Karpas-422 (cell line): ENCODE results near the gene CDON. TPM values are rescaled to one million over a fixed set of nuclear protein-coding genes. Genes with fewer than 3 reads are reported as not detected.

Source experiments
- DNase-seq: peaks from one replicate; pipeline ENCODE4 v3.0.0-alpha.2; 2015
- H2AFZ ChIP-seq: fragments of 200-600 bp; sonication (generic); 2 replicates; pipeline ENCODE4 v1.6.1; 2014; ENCODE audit warnings: antibody characterized with exemption, low read length, mixed read lengths
- H3K27ac ChIP-seq: fragments of 200-600 bp; sonication (generic); 2 replicates; pipeline ENCODE4 v1.5.1; 2014; ENCODE audit warnings: mild to moderate bottlenecking, low read length, moderate library complexity
- H3K27me3 ChIP-seq: fragments of 200-600 bp; sonication (generic); 2 replicates; pipeline ENCODE4 v1.6.1; 2014; ENCODE audit warnings: low read length, mixed read lengths
- H3K36me3 ChIP-seq: fragments of 200-600 bp; sonication (generic); 2 replicates; pipeline ENCODE4 v1.6.1; 2014; ENCODE audit warnings: low read length, mixed read lengths; ENCODE audit not compliant: insufficient read depth
- H3K4me1 ChIP-seq: fragments of 200-600 bp; sonication (generic); 2 replicates; pipeline ENCODE4 v1.6.1; 2014; ENCODE audit warnings: mild to moderate bottlenecking, low read length, mixed read lengths
- H3K4me2 ChIP-seq: fragments of 200-600 bp; sonication (generic); 2 replicates; pipeline ENCODE4 v1.6.1; 2014; ENCODE audit warnings: low read length, low read depth, mild to moderate bottlenecking; ENCODE audit not compliant: poor library complexity, severe bottlenecking
- H3K4me3 ChIP-seq: fragments of 200-600 bp; sonication (generic); 2 replicates; pipeline ENCODE4 v1.5.1; 2014; ENCODE audit warnings: mild to moderate bottlenecking, antibody characterized with exemption, low read length, mixed read lengths
- H3K79me2 ChIP-seq: fragments of 200-600 bp; sonication (generic); 2 replicates; pipeline ENCODE4 v1.6.1; 2014; ENCODE audit warnings: mild to moderate bottlenecking, low read length, mixed read lengths
- H3K9ac ChIP-seq: fragments of 200-600 bp; sonication (generic); 2 replicates; pipeline ENCODE4 v1.6.0; 2014; ENCODE audit warnings: low read length
- H3K9me2 ChIP-seq: fragments of 200-600 bp; sonication (generic), shearing (Covaris generic); replicated peaks from 2 replicates; pipeline ENCODE4 v1.6.0; 2014; ENCODE audit warnings: mild to moderate bottlenecking, low read length, moderate library complexity; ENCODE audit not compliant: insufficient read depth
- H3K9me3 ChIP-seq: fragments of 300-700, 200-600 bp; sonication (generic); 2 replicates; pipeline ENCODE4 v1.6.1; 2014; ENCODE audit warnings: low read length, mixed read lengths
- H4K20me1 ChIP-seq: fragments of 200-600 bp; sonication (generic); 2 replicates; pipeline ENCODE4 v1.6.1; 2014; ENCODE audit warnings: mild to moderate bottlenecking, antibody characterized with exemption, low read length, low read depth; ENCODE audit not compliant: insufficient read depth
- total RNA-seq: library from RNA; depleted of rRNA; stranded (reverse); fragments of >200 nt; shearing (Covaris generic); gene quantifications from 2 replicates; pipeline ENCODE4 v1.2.3, GENCODE V29; 2014; ENCODE audit warnings: low replicate concordance

Gene CDON
- total RNA-seq, 1 experiment from 2014 or later: 2.1 TPM

DNA sequence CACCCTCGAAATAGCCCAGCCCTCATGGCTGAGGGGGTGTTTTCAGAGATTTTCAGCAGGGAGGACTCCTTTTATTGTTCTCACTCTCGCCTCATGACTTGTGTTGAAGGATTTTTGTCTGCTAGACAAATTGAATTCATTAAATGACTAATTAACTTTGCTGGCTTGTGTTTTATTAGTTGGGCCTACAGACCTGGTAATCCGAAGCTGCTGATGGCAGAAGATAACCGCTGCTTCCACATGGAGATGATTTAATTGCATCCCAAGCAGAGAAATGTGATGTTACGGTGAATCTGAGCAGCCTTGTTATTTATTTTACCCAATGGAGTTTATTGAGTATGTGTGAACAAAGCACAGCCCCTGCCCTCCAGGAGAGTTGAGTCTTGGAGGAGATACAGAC is 40.5 kb upstream of the CDON start:
- Histone ChIP-seq H3K4me3 (no peak overlapping the region), H4K20me1 (no peaks in the 10 kb centered on the region), H3K27ac (no peak overlapping the region), H3K79me2 (no peaks in the 10 kb centered on the region), H3K36me3 (no peaks in the 10 kb centered on the region), H3K9me2 (no peaks in the 10 kb centered on the region), H3K9ac (no peak overlapping the region), H3K9me3 (no peaks in the 10 kb centered on the region), H3K4me1 (peaks cover 55% of the 10 kb centered on the region), H3K27me3 (no peaks in the 10 kb centered on the region), H2AFZ (no peak overlapping the region), H3K4me2 (peak overlapping the region; percentile 81)
- no peak for DNase-seq

- Histone ChIP-seq H4K20me1 (no peaks in the 10 kb centered on the region), H3K4me3 (no peak overlapping the region), H3K9me3 (no peaks in the 10 kb centered on the region), H3K27me3 (no peaks in the 10 kb centered on the region), H3K79me2 (no peaks in the 10 kb centered on the region), H3K9me2 (no peaks in the 10 kb centered on the region), H3K4me2 (peak overlapping the region; percentile 23), H3K4me1 (peaks cover 55% of the 10 kb centered on the region), H3K36me3 (no peaks in the 10 kb centered on the region), H3K27ac (no peak overlapping the region), H3K9ac (no peak overlapping the region), H2AFZ (no peak overlapping the region)
- DNase-seq: peak; percentile 50
These were observed 39.8 kb upstream of the CDON start for GRCh38 chr11:126102436-126102981.

GRCh38 chr11:126101930-126102283 is 39.2 kb upstream of the CDON start:
- Histone ChIP-seq H3K27ac (no peak overlapping the region), H3K9me3 (no peaks in the 10 kb centered on the region), H3K4me3 (no peak overlapping the region), H3K4me1 (peaks cover 55% of the 10 kb centered on the region), H4K20me1 (no peaks in the 10 kb centered on the region), H3K79me2 (no peaks in the 10 kb centered on the region), H3K36me3 (no peaks in the 10 kb centered on the region), H3K27me3 (no peaks in the 10 kb centered on the region), H3K4me2 (peak overlapping the region; percentile 23), H3K9me2 (no peaks in the 10 kb centered on the region), H3K9ac (no peak overlapping the region), H2AFZ (no peak overlapping the region)
- DNase-seq: no peak

GRCh38 chr11:126101251-126101929 is 38.7 kb upstream of the CDON start:
- no peak overlapping the region for H2AFZ ChIP-seq
- H3K9me3 ChIP-seq: no peaks in the 10 kb centered on the region
- no peak overlapping the region for H3K9ac ChIP-seq
- H3K4me3 ChIP-seq: no peak overlapping the region
- no peaks in the 10 kb centered on the region for H4K20me1 ChIP-seq
- DNase-seq: no peak
- H3K4me2 ChIP-seq: no peak overlapping the region
- no peaks in the 10 kb centered on the region for H3K79me2 ChIP-seq
- H3K4me1 ChIP-seq: peaks cover 54% of the 10 kb centered on the region
- no peaks in the 10 kb centered on the region for H3K36me3 ChIP-seq
- H3K27ac ChIP-seq: no peak overlapping the region
- H3K9me2 ChIP-seq: no peaks in the 10 kb centered on the region
- no peaks in the 10 kb centered on the region for H3K27me3 ChIP-seq

- Histone ChIP-seq H3K27ac (no peak overlapping the region), H2AFZ (no peak overlapping the region), H3K36me3 (no peaks in the 10 kb centered on the region), H3K9me3 (no peaks in the 10 kb centered on the region), H3K4me1 (peaks cover 54% of the 10 kb centered on the region), H3K27me3 (no peaks in the 10 kb centered on the region), H3K9me2 (no peaks in the 10 kb centered on the region), H3K9ac (no peak overlapping the region), H3K4me2 (no peak overlapping the region), H4K20me1 (no peaks in the 10 kb centered on the region), H3K4me3 (no peak overlapping the region), H3K79me2 (no peaks in the 10 kb centered on the region)
- no peak for DNase-seq
These were observed 38.0 kb upstream of the CDON start for GRCh38 chr11:126100716-126101115.

DNA sequence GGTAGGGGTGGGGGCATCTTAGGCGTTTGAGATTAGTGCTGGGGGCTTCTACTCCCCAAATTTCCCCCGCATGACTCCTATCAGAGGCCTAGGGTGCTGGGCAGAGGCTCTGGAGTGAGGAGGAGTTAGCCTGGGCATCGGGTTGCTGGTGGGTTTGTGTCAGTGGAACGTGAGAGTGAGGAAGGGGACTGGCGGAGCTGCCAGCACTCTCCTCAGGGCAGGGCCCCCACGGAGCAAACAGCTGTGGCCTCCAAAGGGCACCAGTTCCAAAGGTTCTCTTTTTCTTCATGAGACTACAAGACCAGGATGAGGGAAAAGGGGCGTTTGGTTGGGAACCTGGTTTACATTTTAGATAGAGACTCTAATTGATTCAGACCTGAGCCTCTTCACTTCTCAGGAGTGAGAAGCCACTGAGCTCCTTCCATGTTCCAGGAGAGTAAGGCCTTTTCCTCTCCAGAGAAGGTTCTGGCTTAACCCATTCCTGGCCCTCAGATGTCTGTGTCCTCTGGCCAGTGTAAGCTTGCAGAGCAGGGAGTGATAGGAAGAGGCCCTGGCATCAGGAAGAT is 35.6 kb upstream of the CDON start:
- no peak overlapping the region for H2AFZ ChIP-seq

DNA sequence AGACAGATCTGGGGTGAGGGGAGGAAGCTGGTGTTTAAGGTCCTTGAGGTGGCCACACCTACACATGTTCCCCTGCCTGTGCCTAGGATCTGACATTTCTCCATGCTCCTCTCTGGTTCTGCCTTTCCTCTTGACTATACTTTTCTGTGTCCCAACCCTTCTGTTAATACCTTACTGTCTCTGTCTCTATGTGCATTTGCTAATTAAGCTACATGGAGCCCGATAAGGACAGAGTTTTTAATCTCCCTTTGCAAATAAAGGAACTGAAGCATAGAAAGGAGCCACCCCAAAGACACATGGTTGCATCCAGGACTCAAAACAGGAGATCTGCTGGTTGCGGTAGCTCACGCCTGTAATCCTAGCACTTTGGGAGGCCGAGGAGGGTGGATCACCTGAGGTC is 33.1 kb upstream of the CDON start:
- DNase-seq: no peak

More for the DNA sequence above, 35.6 kb upstream of the CDON start:
- Histone ChIP-seq H3K79me2 (no peaks in the 10 kb centered on the region), H3K4me2 (no peak overlapping the region), H3K4me3 (no peak overlapping the region), H3K9me2 (no peaks in the 10 kb centered on the region), H4K20me1 (no peaks in the 10 kb centered on the region), H3K9ac (no peak overlapping the region), H3K36me3 (no peaks in the 10 kb centered on the region), H3K4me1 (peaks cover 36% of the 10 kb centered on the region), H3K27me3 (no peaks in the 10 kb centered on the region), H3K9me3 (no peaks in the 10 kb centered on the region), H3K27ac (no peak overlapping the region)
- DNase-seq: no peak

DNA sequence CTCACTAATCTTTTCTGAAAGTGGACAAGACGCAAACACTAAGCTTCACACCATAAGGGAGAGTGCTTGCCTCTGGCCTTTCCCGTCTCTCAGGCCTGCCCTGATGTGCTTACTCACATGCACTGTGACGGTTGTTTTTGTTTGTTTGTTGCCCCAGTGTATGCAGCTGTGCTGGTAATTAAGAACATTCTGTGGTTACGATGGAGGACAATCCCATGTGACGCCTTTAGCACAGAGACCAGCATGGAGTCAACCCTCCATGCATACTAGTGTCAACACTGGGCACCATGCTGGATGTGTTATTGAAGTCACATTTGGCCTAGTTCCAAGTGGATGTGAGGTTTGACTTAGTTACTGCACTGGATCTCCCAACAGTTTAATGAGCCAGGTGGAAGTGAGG is 27.8 kb upstream of the CDON start:
- Histone ChIP-seq H3K9me2 (no peaks in the 10 kb centered on the region), H3K36me3 (no peaks in the 10 kb centered on the region), H4K20me1 (no peaks in the 10 kb centered on the region), H3K4me1 (peaks cover 3% of the 10 kb centered on the region), H3K27ac (no peak overlapping the region), H3K9me3 (no peaks in the 10 kb centered on the region), H3K27me3 (no peaks in the 10 kb centered on the region), H3K9ac (no peak overlapping the region), H3K4me2 (no peak overlapping the region), H2AFZ (no peak overlapping the region), H3K4me3 (no peak overlapping the region), H3K79me2 (no peaks in the 10 kb centered on the region)
- DNase-seq: no peak

More for the DNA sequence above, 33.1 kb upstream of the CDON start:
- Histone ChIP-seq H3K9me2 (no peaks in the 10 kb centered on the region), H2AFZ (no peak overlapping the region), H3K79me2 (no peaks in the 10 kb centered on the region), H3K9me3 (no peaks in the 10 kb centered on the region), H3K9ac (no peak overlapping the region), H3K36me3 (no peaks in the 10 kb centered on the region), H3K27ac (no peak overlapping the region), H4K20me1 (no peaks in the 10 kb centered on the region), H3K27me3 (no peaks in the 10 kb centered on the region), H3K4me3 (no peak overlapping the region), H3K4me2 (peak overlapping the region; percentile 35), H3K4me1 (peaks cover 23% of the 10 kb centered on the region)
